Trophoblast cell (in vitro differentiated cells and primary cell): ENCODE measurements around the gene BTNL8.

Source experiments
- DNase-seq, 2 donors: peaks; one replicate each; pipeline ENCODE4 v3.0.0-alpha.2; 2016
- H2AFZ ChIP-seq: 2 replicates; pipeline ENCODE4 v1.6.1; 2013; ENCODE audit warnings: low read length, moderate library complexity, mild to moderate bottlenecking; ENCODE audit not compliant: insufficient read depth, poor library complexity
- H2AK5ac ChIP-seq: 2 replicates; pipeline ENCODE4 v1.6.1; 2013; ENCODE audit warnings: mild to moderate bottlenecking, low read length
- H2BK120ac ChIP-seq: 2 replicates; pipeline ENCODE4 v1.6.1; 2013; ENCODE audit warnings: low read length, mild to moderate bottlenecking, moderate library complexity; ENCODE audit not compliant: insufficient read depth, poor library complexity
- H2BK12ac ChIP-seq: 2 replicates; pipeline ENCODE4 v1.6.1; 2013; ENCODE audit warnings: mild to moderate bottlenecking, low read length, moderate library complexity
- H2BK5ac ChIP-seq: 2 replicates; pipeline ENCODE4 v1.6.1; 2013; ENCODE audit warnings: low read length, low read depth, moderate library complexity, mild to moderate bottlenecking; ENCODE audit not compliant: poor library complexity
- H3K14ac ChIP-seq: 2 replicates; pipeline ENCODE4 v1.6.1; 2013; ENCODE audit warnings: mild to moderate bottlenecking, low read length
- H3K18ac ChIP-seq: 2 replicates; pipeline ENCODE4 v1.6.1; 2013; ENCODE audit warnings: mild to moderate bottlenecking, low read length
- H3K23ac ChIP-seq: 2 replicates; pipeline ENCODE4 v1.6.1; 2013; ENCODE audit warnings: low read length
- H3K27ac ChIP-seq: 2 replicates; pipeline ENCODE4 v1.5.1; 2013; ENCODE audit warnings: low read depth, mild to moderate bottlenecking, inconsistent platforms, low read length, moderate library complexity
- H3K27me3 ChIP-seq: 2 replicates; pipeline ENCODE4 v1.6.1; 2013; ENCODE audit warnings: inconsistent platforms, mild to moderate bottlenecking, low read length, moderate library complexity; ENCODE audit not compliant: insufficient read depth
- H3K36me3 ChIP-seq, 2 experiments: 1 replicate in 1 of 2; 2 replicates in 1 of 2; pipeline ENCODE4 v1.6.1; 2013; ENCODE audit warnings: low read length in 2 of 2, mild to moderate bottlenecking in 2 of 2, moderate library complexity in 1 of 2; ENCODE audit not compliant: insufficient read depth in 2 of 2, control insufficient read depth in 1 of 2
- H3K4ac ChIP-seq: 2 replicates; pipeline ENCODE4 v1.6.1; 2013; ENCODE audit warnings: low read depth, mild to moderate bottlenecking, low read length, moderate library complexity
- H3K4me1 ChIP-seq, 2 experiments: 1 replicate in 1 of 2; 2 replicates in 1 of 2; pipeline ENCODE4 v1.6.1; 2013; ENCODE audit warnings: low read length in 2 of 2, mild to moderate bottlenecking in 2 of 2, moderate library complexity in 1 of 2; ENCODE audit not compliant: insufficient read depth in 2 of 2, control insufficient read depth in 1 of 2
- H3K4me2 ChIP-seq: 2 replicates; pipeline ENCODE4 v1.6.1; 2013; ENCODE audit warnings: inconsistent platforms, mild to moderate bottlenecking, low read length, moderate library complexity
- H3K4me3 ChIP-seq: 2 replicates; pipeline ENCODE4 v1.5.1; 2013; ENCODE audit warnings: mild to moderate bottlenecking, low read depth, low read length, inconsistent platforms
- H3K79me1 ChIP-seq: one replicate; pipeline ENCODE4 v1.6.1; 2013; ENCODE audit warnings: low read length
- H3K79me2 ChIP-seq: 2 replicates; pipeline ENCODE4 v1.6.1; 2013; ENCODE audit warnings: low read length, mild to moderate bottlenecking; ENCODE audit not compliant: control insufficient read depth, insufficient read depth, poor library complexity
- H3K9ac ChIP-seq: 2 replicates; pipeline ENCODE4 v1.6.1; 2013; ENCODE audit warnings: mild to moderate bottlenecking, low read length
- H3K9me3 ChIP-seq: 2 replicates; pipeline ENCODE4 v1.6.1; 2013; ENCODE audit warnings: low read depth, mild to moderate bottlenecking, control low read depth, inconsistent platforms, low read length; ENCODE audit not compliant: insufficient read depth
- H4K12ac ChIP-seq: 2 replicates; pipeline ENCODE4 v1.6.1; 2013; ENCODE audit warnings: low read depth, mild to moderate bottlenecking, low read length, moderate library complexity
- H4K8ac ChIP-seq: 2 replicates; pipeline ENCODE4 v1.6.1; 2013; ENCODE audit warnings: low read depth, mild to moderate bottlenecking, low read length, moderate library complexity
- H4K91ac ChIP-seq: one replicate; pipeline ENCODE4 v1.6.1; 2013; ENCODE audit warnings: low read depth, mild to moderate bottlenecking, low read length, moderate library complexity
- WGBS: extraction: QIAGEN DNeasy Blood & Tissue Kit; methylation state at CpG from one replicate; pipeline ENCODE4 v1.1.7; 2013; ENCODE audit warnings: missing lambda C conversion rate; ENCODE audit not compliant: insufficient read length, insufficient coverage; ENCODE audit errors: extremely low coverage; 5-methylcytosine and 5-hydroxymethylcytosine counted together

The BTNL8 gene

GRCh38 chr5:180908400-180908799 is 9.4 kb downstream of the BTNL8 start:
- Histone ChIP-seq H4K8ac (no peak overlapping the region), H3K4me2 (no peak overlapping the region), H3K27ac (no peak overlapping the region), H2BK120ac (no peak overlapping the region), H3K14ac (no peak overlapping the region), H3K79me2 (no peaks in the 10 kb centered on the region), H3K9me3 (no peaks in the 10 kb centered on the region), H4K12ac (no peak overlapping the region), H3K4ac (no peak overlapping the region), H3K4me3 (no peak overlapping the region), H3K27me3 (no peaks in the 10 kb centered on the region), H4K91ac (no peak overlapping the region), H3K4me1 (peaks cover 4 to 5% of the 10 kb centered on the region in 2 experiments), H2AFZ (no peak overlapping the region), H3K79me1 (no peaks in the 10 kb centered on the region), H3K18ac (no peak overlapping the region), H3K23ac (no peak overlapping the region), H3K9ac (no peak overlapping the region), H3K36me3 (no peaks in the 10 kb centered on the region), H2BK5ac (no peak overlapping the region), H2AK5ac (no peak overlapping the region), H2BK12ac (no peak overlapping the region)
- no peak for DNase-seq
- WGBS, result no CpG with 5 or more reads among the region's 9 CpGs

GRCh38 chr5:180908998-180909731 is 10.2 kb downstream of the BTNL8 start:
- no peak for DNase-seq
- no peak overlapping the region for H2BK5ac ChIP-seq
- no peak overlapping the region for H2AK5ac ChIP-seq
- no peak overlapping the region for H4K91ac ChIP-seq
- no peaks in the 10 kb centered on the region for H3K9me3 ChIP-seq
- H3K9ac ChIP-seq, result no peak overlapping the region
- H2BK120ac ChIP-seq, result no peak overlapping the region
- no CpG with 5 or more reads among the region's 9 CpGs for WGBS
- no peak overlapping the region for H3K14ac ChIP-seq
- H3K4me3 ChIP-seq, result no peak overlapping the region
- H3K36me3 ChIP-seq, result no peaks in the 10 kb centered on the region
- no peak overlapping the region for H3K4me2 ChIP-seq
- no peak overlapping the region for H3K23ac ChIP-seq
- no peak overlapping the region for H3K4ac ChIP-seq
- H3K4me1 ChIP-seq, result peaks cover 4 to 5% of the 10 kb centered on the region in 2 experiments
- H3K27ac ChIP-seq, result no peak overlapping the region
- no peak overlapping the region for H4K12ac ChIP-seq
- no peak overlapping the region for H4K8ac ChIP-seq
- H2AFZ ChIP-seq, result no peak overlapping the region
- no peaks in the 10 kb centered on the region for H3K27me3 ChIP-seq
- no peaks in the 10 kb centered on the region for H3K79me1 ChIP-seq
- no peak overlapping the region for H3K18ac ChIP-seq
- H3K79me2 ChIP-seq, result no peaks in the 10 kb centered on the region
- H2BK12ac ChIP-seq, result no peak overlapping the region

DNA sequence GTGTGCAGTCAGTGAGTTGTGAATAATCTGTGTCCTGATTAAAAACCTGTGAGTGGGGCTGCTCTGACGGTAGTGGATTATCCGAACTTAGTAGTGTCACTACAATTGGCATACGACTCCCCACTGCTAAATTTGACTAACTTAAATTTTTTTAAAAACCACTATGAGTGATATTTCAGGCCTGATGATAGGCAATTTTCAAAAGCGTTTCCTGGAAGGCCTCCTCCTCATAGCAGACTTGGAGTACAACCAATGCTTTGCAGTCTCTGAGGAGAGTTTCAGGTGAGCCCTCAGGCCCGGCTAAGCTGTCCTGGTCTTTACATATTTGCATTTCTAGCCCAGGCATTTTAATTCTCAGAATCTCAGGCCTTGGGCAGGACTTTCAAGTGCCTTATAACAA is 10.8 kb downstream of the BTNL8 start:
- no peak overlapping the region for H2AFZ ChIP-seq
- H3K36me3 ChIP-seq, result no peaks in the 10 kb centered on the region
- no peak overlapping the region for H3K4me3 ChIP-seq
- no peak overlapping the region for H4K12ac ChIP-seq
- H3K4ac ChIP-seq, result no peak overlapping the region
- no peak overlapping the region for H3K14ac ChIP-seq
- H3K9ac ChIP-seq, result no peak overlapping the region
- no peaks in the 10 kb centered on the region for H3K79me2 ChIP-seq
- no peak overlapping the region for H4K8ac ChIP-seq
- H2AK5ac ChIP-seq, result no peak overlapping the region
- WGBS, result no CpG with 5 or more reads among the region's 5 CpGs
- H2BK120ac ChIP-seq, result no peak overlapping the region
- H3K79me1 ChIP-seq, result no peaks in the 10 kb centered on the region
- H3K27me3 ChIP-seq, result no peaks in the 10 kb centered on the region
- no peak overlapping the region for H2BK5ac ChIP-seq
- no peak for DNase-seq
- no peak overlapping the region for H3K4me2 ChIP-seq
- H3K27ac ChIP-seq, result no peak overlapping the region
- no peak overlapping the region for H4K91ac ChIP-seq
- H3K4me1 ChIP-seq, result peaks cover 5% of the 10 kb centered on the region in 2 experiments
- H3K18ac ChIP-seq, result no peak overlapping the region
- H3K23ac ChIP-seq, result no peak overlapping the region
- no peaks in the 10 kb centered on the region for H3K9me3 ChIP-seq
- no peak overlapping the region for H2BK12ac ChIP-seq

DNA sequence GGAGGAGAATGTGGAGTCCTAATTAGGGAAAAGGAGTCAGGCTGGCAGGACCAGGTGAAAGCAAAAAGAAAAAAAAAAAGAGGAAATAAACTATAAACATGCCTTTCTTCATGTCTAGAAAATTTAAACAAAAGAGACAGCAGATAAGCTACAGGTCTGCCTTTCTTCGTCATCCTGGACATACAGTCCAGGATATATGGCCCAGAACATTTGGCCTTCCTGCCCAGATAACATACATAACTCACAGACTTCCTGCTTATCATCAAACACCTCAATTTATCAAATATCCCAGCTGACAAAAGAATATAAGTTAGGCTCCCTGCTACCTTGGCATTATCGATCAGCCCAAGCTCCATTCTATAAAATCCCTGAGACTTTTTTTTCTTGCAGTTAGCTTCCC is 11.2 kb downstream of the BTNL8 start:
- H3K4me1 ChIP-seq, result peaks cover 7 to 8% of the 10 kb centered on the region in 2 experiments

More for the DNA sequence above, 11.2 kb downstream of the BTNL8 start:
- H3K23ac ChIP-seq, result no peak overlapping the region
- no peak overlapping the region for H2AFZ ChIP-seq
- DNase-seq, result no peak
- no peak overlapping the region for H3K18ac ChIP-seq
- H3K27me3 ChIP-seq, result no peaks in the 10 kb centered on the region
- H3K36me3 ChIP-seq, result no peaks in the 10 kb centered on the region
- H2BK120ac ChIP-seq, result no peak overlapping the region
- no peak overlapping the region for H4K12ac ChIP-seq
- H4K91ac ChIP-seq, result no peak overlapping the region
- H3K79me1 ChIP-seq, result no peaks in the 10 kb centered on the region
- no CpG with 5 or more reads among the region's 2 CpGs for WGBS
- no peak overlapping the region for H2BK5ac ChIP-seq
- H3K27ac ChIP-seq, result no peak overlapping the region
- no peak overlapping the region for H2BK12ac ChIP-seq
- no peaks in the 10 kb centered on the region for H3K79me2 ChIP-seq
- H3K4me2 ChIP-seq, result no peak overlapping the region
- no peak overlapping the region for H3K9ac ChIP-seq
- H3K14ac ChIP-seq, result no peak overlapping the region
- H3K4ac ChIP-seq, result no peak overlapping the region
- no peak overlapping the region for H2AK5ac ChIP-seq
- no peaks in the 10 kb centered on the region for H3K9me3 ChIP-seq
- no peak overlapping the region for H4K8ac ChIP-seq
- no peak overlapping the region for H3K4me3 ChIP-seq
